Right atrium auricular region (tissue), 2 donors: ENCODE data around the gene DMP1. TPM values are rescaled to one million over a fixed set of nuclear protein-coding genes. Genes with fewer than 3 reads are reported as not detected.

ENCODE experiments used
- DNase-seq: peaks from one replicate; pipeline ENCODE4 v3.0.0-alpha.2; 2019; ENCODE audit warnings: low spot score
- H3K27ac ChIP-seq, 2 donors: fragments of 200-600 bp; sonication (generic); 1 replicate in 1 of 2; 2 replicates in 1 of 2; pipeline ENCODE4 v1.5.1; 2016 to 2019
- H3K27me3 ChIP-seq, 2 donors: fragments of 200-600 bp; sonication (generic); one replicate each; pipeline versions ENCODE4 v1.5.1 to v1.6.0; 2017 to 2019
- H3K36me3 ChIP-seq: fragments of 200-600 bp; sonication (generic); one replicate; pipeline ENCODE4 v1.5.1; 2016
- H3K4me1 ChIP-seq, 2 donors: fragments of 200-600 bp; sonication (generic); one replicate each; pipeline versions ENCODE4 v1.5.1 to v1.6.0; 2017 to 2019
- H3K4me3 ChIP-seq, 2 donors: fragments of 200-600 bp; sonication (generic); 1 replicate in 1 of 2; 2 replicates in 1 of 2; pipeline ENCODE4 v1.5.1; 2017 to 2019; ENCODE audit warnings: mild to moderate bottlenecking in 1 of 2, moderate library complexity in 1 of 2
- H3K9me3 ChIP-seq, 2 donors: fragments of 200-600 bp; sonication (generic); one replicate each; pipeline ENCODE4 v1.5.1; 2019
- total RNA-seq, 2 donors: library from RNA; depleted of rRNA; stranded (reverse); fragments of >200 nt; gene quantifications; one replicate each; pipeline ENCODE4 v1.1.0, GENCODE V29; 2016
- TF ChIP-seq, protein P1 (sequence below), 2 donors: fragments of 200-600 bp; sonication (generic); IDR thresholded peaks; one replicate each; pipeline ENCODE4 v1.5.1; 2019; ENCODE audit warnings: antibody characterized with exemption in 2 of 2

The DMP1 gene, protein sequence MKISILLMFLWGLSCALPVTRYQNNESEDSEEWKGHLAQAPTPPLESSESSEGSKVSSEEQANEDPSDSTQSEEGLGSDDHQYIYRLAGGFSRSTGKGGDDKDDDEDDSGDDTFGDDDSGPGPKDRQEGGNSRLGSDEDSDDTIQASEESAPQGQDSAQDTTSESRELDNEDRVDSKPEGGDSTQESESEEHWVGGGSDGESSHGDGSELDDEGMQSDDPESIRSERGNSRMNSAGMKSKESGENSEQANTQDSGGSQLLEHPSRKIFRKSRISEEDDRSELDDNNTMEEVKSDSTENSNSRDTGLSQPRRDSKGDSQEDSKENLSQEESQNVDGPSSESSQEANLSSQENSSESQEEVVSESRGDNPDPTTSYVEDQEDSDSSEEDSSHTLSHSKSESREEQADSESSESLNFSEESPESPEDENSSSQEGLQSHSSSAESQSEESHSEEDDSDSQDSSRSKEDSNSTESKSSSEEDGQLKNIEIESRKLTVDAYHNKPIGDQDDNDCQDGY
- total RNA-seq: not detected

- no peak within 1 kb of the TSS for H3K4me3 ChIP-seq
- DNase-seq: no peak
- TF ChIP-seq, protein P1, sequence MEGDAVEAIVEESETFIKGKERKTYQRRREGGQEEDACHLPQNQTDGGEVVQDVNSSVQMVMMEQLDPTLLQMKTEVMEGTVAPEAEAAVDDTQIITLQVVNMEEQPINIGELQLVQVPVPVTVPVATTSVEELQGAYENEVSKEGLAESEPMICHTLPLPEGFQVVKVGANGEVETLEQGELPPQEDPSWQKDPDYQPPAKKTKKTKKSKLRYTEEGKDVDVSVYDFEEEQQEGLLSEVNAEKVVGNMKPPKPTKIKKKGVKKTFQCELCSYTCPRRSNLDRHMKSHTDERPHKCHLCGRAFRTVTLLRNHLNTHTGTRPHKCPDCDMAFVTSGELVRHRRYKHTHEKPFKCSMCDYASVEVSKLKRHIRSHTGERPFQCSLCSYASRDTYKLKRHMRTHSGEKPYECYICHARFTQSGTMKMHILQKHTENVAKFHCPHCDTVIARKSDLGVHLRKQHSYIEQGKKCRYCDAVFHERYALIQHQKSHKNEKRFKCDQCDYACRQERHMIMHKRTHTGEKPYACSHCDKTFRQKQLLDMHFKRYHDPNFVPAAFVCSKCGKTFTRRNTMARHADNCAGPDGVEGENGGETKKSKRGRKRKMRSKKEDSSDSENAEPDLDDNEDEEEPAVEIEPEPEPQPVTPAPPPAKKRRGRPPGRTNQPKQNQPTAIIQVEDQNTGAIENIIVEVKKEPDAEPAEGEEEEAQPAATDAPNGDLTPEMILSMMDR (IDR thresholded peaks at IDR 0.05): no peak
- H3K27me3 ChIP-seq: no peaks in the 10 kb centered on the region
- H3K4me1 ChIP-seq: no peaks in the 10 kb centered on the region
- H3K36me3 ChIP-seq: no peaks in the 10 kb centered on the region
- H3K9me3 ChIP-seq: no peaks in the 10 kb centered on the region
- H3K27ac ChIP-seq: no peak within 1 kb of the TSS
These were observed at the start of gene DMP1 for GRCh38 chr4:87649980-87650379. Gene DMP1 (plus strand): TSS chr4:87650280. CDS start chr4:87656493, 6,213 bp downstream.

GRCh38 chr4:87601361-87601760 lies 48.7 kb upstream of the DMP1 start:
- DNase-seq: no peak
- TF ChIP-seq, protein P1 (IDR thresholded peaks at IDR 0.05): no peak
- Histone ChIP-seq H3K27me3 (no peaks in the 10 kb centered on the region), H3K4me3 (no peak overlapping the region), H3K36me3 (no peaks in the 10 kb centered on the region), H3K9me3 (no peaks in the 10 kb centered on the region), H3K4me1 (no peaks in the 10 kb centered on the region), H3K27ac (no peak overlapping the region)

DNA sequence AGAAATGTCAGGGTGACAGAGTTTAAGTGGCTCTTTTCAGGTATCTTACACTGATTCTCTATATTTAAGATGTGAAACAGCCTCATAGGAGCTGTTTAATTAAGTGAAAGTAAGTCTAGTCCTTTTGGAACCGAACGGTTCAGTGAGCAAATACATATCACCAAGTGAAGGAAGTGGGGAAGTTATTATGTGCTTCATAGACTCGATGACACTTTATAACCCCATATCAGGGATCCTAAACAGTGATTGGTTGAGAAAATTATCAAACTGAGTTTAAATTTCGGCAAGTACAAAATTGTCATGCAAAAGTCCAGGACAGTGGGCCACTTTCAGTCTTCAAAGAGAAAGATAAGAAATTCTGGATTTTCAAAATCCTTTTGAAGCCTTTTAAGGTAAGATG lies 41.9 kb upstream of the DMP1 start, which contains the start of gene DSPP:
Gene DSPP, plus strand, starts transcription at position 301 of the 400 bp plus-strand sequence. CDS start 2,380 bp downstream, outside the sequence.
- H3K4me1 ChIP-seq: no peaks in the 10 kb centered on the region
- no peak within 1 kb of the TSS for H3K4me3 ChIP-seq
- no peaks in the 10 kb centered on the region for H3K36me3 ChIP-seq
- H3K27me3 ChIP-seq: no peaks in the 10 kb centered on the region
- H3K27ac ChIP-seq: no peak within 1 kb of the TSS
- H3K9me3 ChIP-seq: no peaks in the 10 kb centered on the region
- TF ChIP-seq, protein P1 (IDR thresholded peaks at IDR 0.05): no peak
- DNase-seq: no peak

GRCh38 chr4:87614292-87614890 lies 35.7 kb upstream of the DMP1 start:
- H3K4me3 ChIP-seq: no peak overlapping the region
- H3K27me3 ChIP-seq: no peaks in the 10 kb centered on the region
- no peak for DNase-seq
- H3K36me3 ChIP-seq: no peaks in the 10 kb centered on the region
- no peak overlapping the region for H3K27ac ChIP-seq
- TF ChIP-seq, protein P1 (IDR thresholded peaks at IDR 0.05): no peak
- no peaks in the 10 kb centered on the region for H3K4me1 ChIP-seq
- H3K9me3 ChIP-seq: no peaks in the 10 kb centered on the region

- H3K4me1 ChIP-seq: peaks cover 0 to 6% of the 10 kb centered on the region in 2 donors
- no peaks in the 10 kb centered on the region for H3K9me3 ChIP-seq
- H3K27me3 ChIP-seq: no peaks in the 10 kb centered on the region
- DNase-seq: no peak
- no peaks in the 10 kb centered on the region for H3K36me3 ChIP-seq
- TF ChIP-seq, protein P1 (IDR thresholded peaks at IDR 0.05): no peak
- no peak overlapping the region for H3K27ac ChIP-seq
- H3K4me3 ChIP-seq: no peak overlapping the region
These were observed 33.8 kb upstream of the DMP1 start for GRCh38 chr4:87616268-87616667.
